AG09309 (cell line): Measurements from ENCODE around the gene TECPR2.

ENCODE experiments used
- DNase-seq: peaks from one replicate; pipeline ENCODE4 v3.0.0-alpha.2; 2010; ENCODE audit warnings: low read depth
- H3K4me3 ChIP-seq: 2 replicates; pipeline ENCODE4 v1.5.1; 2011; ENCODE audit warnings: mild to moderate bottlenecking, low read depth, low read length, moderate library complexity; ENCODE audit not compliant: control insufficient read depth
- TF ChIP-seq, protein P1 (sequence below): IDR thresholded peaks from 2 replicates; pipeline ENCODE4 v1.5.1; 2011; ENCODE audit warnings: mild to moderate bottlenecking, low read depth, low read length, inconsistent platforms; ENCODE audit not compliant: insufficient read depth, control insufficient read depth; ENCODE audit errors: missing control alignments

TECPR2 gene

DNA sequence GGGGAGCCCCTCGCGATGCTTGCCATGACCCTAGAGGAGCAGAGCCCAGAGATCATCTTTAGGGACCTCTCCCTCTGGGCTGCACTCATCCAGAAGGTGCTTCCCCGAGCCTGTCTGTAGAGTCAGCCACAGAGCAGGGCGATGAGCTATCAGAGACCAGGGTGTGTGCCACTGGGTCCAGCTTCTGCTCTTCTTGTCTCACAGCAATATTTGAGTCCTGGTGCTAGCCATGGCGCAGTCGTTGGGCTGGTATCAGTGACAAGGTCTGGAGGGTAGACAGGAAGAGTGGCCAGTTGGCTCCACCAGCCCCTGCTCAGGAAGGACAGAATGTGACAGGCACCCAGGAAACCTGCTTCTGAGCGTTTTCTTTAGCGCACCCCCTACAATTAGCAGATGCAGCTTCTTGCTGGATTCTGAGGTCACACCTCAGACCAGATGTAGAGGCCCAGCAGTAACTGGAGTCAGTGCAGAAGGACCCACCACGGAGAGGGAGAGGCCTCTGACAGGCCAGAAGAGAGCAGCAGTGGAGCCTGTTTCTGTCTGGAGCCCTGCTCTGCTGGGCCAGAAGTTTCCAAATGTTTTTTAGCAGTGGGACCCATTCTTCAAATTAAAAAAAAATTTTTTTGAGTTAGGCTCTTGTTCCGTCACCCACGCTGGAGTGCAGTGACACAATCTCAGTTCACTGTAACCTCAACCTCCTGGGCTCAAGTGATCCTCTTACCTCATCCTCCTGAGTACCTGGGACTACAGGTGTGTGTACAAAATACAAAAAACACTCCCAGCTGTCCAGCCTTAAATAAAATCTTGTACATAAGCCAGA, 123.2 kb downstream of the TECPR2 start:
- DNase-seq, result no peak
- TF ChIP-seq, protein P1, sequence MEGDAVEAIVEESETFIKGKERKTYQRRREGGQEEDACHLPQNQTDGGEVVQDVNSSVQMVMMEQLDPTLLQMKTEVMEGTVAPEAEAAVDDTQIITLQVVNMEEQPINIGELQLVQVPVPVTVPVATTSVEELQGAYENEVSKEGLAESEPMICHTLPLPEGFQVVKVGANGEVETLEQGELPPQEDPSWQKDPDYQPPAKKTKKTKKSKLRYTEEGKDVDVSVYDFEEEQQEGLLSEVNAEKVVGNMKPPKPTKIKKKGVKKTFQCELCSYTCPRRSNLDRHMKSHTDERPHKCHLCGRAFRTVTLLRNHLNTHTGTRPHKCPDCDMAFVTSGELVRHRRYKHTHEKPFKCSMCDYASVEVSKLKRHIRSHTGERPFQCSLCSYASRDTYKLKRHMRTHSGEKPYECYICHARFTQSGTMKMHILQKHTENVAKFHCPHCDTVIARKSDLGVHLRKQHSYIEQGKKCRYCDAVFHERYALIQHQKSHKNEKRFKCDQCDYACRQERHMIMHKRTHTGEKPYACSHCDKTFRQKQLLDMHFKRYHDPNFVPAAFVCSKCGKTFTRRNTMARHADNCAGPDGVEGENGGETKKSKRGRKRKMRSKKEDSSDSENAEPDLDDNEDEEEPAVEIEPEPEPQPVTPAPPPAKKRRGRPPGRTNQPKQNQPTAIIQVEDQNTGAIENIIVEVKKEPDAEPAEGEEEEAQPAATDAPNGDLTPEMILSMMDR, result no peak
- no peak overlapping the region for H3K4me3 ChIP-seq

DNA sequence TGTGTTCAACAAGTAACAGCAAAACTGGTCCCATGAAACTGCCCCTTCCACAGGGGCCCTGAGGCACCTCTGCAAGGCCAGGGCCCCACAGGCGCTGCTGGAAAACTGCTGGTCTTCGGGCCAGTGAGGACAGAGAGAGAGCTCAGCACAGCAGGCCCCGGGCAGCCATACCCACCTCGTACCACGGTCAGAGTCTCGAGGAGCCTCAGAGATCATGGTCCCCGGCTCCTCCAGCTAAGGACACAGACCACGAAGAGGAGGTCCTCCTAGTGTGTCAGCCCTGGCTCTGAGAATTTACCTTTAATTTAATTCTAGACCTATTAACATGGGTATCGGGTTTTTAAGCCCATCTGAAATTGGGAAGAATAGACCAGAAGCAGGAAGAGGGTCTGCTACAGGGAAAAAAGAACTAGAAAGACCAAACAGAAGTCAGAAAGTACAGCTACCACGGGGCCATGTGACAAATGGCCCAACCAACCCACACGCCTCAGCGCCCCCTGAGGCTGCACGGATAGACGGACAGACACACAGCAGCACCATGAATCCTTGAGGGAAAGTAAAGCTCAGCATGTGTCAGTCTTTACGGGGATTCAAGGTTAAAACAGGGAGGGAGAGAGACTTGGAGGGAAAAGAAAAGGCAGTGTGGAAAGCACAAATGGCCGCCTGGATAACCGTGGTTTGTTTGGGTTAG, 123.9 kb downstream of the TECPR2 start:
- TF ChIP-seq, protein P1, result no peak

DNA sequence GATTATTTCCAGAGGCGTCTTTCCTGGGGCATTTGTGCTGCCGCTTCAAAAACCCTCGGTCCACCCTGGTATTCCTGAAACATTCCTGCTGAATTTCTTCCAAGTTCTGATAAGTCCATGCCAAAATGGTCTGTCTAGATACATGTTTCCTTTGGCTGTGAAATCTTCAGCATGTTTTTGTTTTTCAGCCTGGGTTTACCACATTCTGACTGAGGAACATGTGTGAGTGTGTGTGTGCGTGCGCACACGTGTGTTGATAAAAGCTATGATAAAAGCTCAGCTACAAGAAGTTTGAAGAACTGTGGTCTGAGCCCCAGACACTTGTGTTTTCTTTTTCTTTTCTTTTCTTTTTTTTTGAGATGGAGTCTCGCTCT, 124.5 kb downstream of the TECPR2 start:
- DNase-seq, result no peak
- TF ChIP-seq, protein P1, result no peak
- H3K4me3 ChIP-seq, result no peak overlapping the region

More for the DNA sequence above, 123.9 kb downstream of the TECPR2 start:
- no peak for DNase-seq
- H3K4me3 ChIP-seq, result no peak overlapping the region

GRCh38 chr14:102490456-102490855, 127.7 kb downstream of the TECPR2 start:
- TF ChIP-seq, protein P1, result no peak
- H3K4me3 ChIP-seq, result no peak overlapping the region
- DNase-seq, result no peak

- TF ChIP-seq, protein P1, result no peak
These were observed 128.6 kb downstream of the TECPR2 start for GRCh38 chr14:102491366-102491765.

DNA sequence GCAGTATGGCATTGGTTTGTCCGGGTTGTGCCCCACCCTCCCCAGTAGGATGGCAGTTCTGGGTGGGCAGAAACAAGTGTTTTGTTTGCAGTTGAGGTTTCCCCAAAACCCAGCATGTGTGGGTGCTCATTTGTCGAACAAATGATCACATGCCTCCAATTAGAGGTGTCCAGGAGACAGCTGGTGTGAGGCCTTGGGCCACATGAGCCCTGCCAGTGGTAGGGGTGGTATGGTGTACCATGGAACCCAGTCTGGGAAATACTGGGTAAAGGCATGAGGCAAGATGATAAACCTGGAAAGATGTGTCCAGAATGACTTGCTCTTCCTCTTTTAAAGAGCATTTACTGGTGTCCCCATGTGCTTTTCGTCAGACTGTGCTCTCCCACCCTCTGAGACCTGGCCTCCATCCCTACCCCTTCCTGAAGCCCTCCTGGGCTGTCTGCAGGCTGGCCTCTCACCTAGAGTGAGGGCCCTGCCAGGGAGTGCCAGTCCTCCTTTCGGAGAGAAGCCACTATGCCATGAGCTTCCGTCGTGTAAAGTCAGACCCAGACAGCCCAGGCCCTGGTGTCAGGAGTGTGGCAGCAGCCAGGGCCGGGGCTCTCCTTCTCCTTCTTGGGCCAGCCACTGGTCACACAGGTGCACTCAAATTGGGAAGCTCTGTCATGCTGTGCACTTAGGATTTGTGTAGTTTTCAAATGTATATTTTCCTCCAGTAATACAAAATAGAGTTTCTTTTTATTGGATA, 129.2 kb downstream of the TECPR2 start:
- no peak for DNase-seq
- TF ChIP-seq, protein P1, result no peak
- no peak overlapping the region for H3K4me3 ChIP-seq

More at GRCh38 chr14:102491366-102491765, 128.6 kb downstream of the TECPR2 start:
- no peak for DNase-seq
- H3K4me3 ChIP-seq, result no peak overlapping the region
